Neural progenitor cell (in vitro differentiated cells): ENCODE data around the gene FASTKD3. TPM values are rescaled to one million over a fixed set of nuclear protein-coding genes. Genes with fewer than 3 reads are reported as not detected.
A peak's percentile ranks its signal among the peaks of the same experiment; 100 is the strongest.

Experiments
- DNase-seq: peaks from one replicate; pipeline ENCODE4 v3.0.0-alpha.2; 2016; ENCODE audit warnings: low spot score
- H2AFZ ChIP-seq: fragments of 200-600 bp; sonication (generic); replicated peaks from 2 replicates; pipeline ENCODE4 v1.6.1; 2016; ENCODE audit warnings: antibody characterized with exemption
- H3F3A ChIP-seq: fragments of 200-600 bp; sonication (generic); 2 replicates; pipeline ENCODE4 v1.6.1; 2016; ENCODE audit warnings: antibody characterized with exemption, low read depth
- H3K27ac ChIP-seq: fragments of 200-600 bp; sonication (generic); 2 replicates; pipeline ENCODE4 v1.5.1; 2016; ENCODE audit warnings: mild to moderate bottlenecking
- H3K27me3 ChIP-seq: fragments of 200-600 bp; sonication (generic); 2 replicates; pipeline ENCODE4 v1.6.1; 2016; ENCODE audit warnings: mild to moderate bottlenecking, moderate library complexity
- H3K36me3 ChIP-seq: fragments of 200-600 bp; sonication (generic); 2 replicates; pipeline ENCODE4 v1.5.1; 2016
- H3K4me1 ChIP-seq: fragments of 200-600 bp; sonication (generic); 2 replicates; pipeline ENCODE4 v1.6.1; 2016; ENCODE audit warnings: mixed run types
- H3K4me2 ChIP-seq: fragments of 200-600 bp; sonication (generic); 2 replicates; pipeline ENCODE4 v1.6.1; 2016
- H3K4me3 ChIP-seq: fragments of 200-600 bp; sonication (generic); 2 replicates; pipeline ENCODE4 v1.5.1; 2016
- H3K79me2 ChIP-seq: fragments of 200-600 bp; sonication (generic); 2 replicates; pipeline ENCODE4 v1.6.1; 2016; ENCODE audit warnings: low read depth
- H3K9ac ChIP-seq: fragments of 200-600 bp; sonication (generic); 2 replicates; pipeline ENCODE4 v1.6.1; 2016
- H3K9me3 ChIP-seq: fragments of 200-600 bp; sonication (generic); 2 replicates; pipeline ENCODE4 v1.5.1; 2016; ENCODE audit warnings: low read depth
- H4K20me1 ChIP-seq: fragments of 200-600 bp; sonication (generic); 2 replicates; pipeline ENCODE4 v1.6.1; 2016; ENCODE audit warnings: low read depth
- H3K27ac Mint-ChIP-seq: 3 replicates; pipeline ENCODE4 v1.8.0; 2021; ENCODE audit warnings: mixed read lengths
- H3K27me3 Mint-ChIP-seq: 2 replicates; pipeline ENCODE4 v1.8.0; 2022; ENCODE audit warnings: low read depth, mild to moderate bottlenecking, inconsistent platforms, moderate library complexity, mixed read lengths; ENCODE audit not compliant: insufficient read depth
- H3K36me3 Mint-ChIP-seq: 3 replicates; pipeline ENCODE4 v1.8.0; 2021; ENCODE audit warnings: mixed read lengths
- H3K4me1 Mint-ChIP-seq: 3 replicates; pipeline ENCODE4 v1.8.0; 2021; ENCODE audit warnings: mixed read lengths
- H3K4me3 Mint-ChIP-seq: 3 replicates; pipeline ENCODE4 v1.8.0; 2021; ENCODE audit warnings: mild to moderate bottlenecking, moderate library complexity, mixed read lengths
- H3K9me3 Mint-ChIP-seq: 3 replicates; pipeline ENCODE4 v1.8.0; 2020; ENCODE audit warnings: mixed read lengths
- CTCF ChIP-seq: fragments of 200-600 bp; sonication (generic); IDR thresholded peaks from 2 replicates; pipeline ENCODE4 v1.5.1; 2017; ENCODE audit warnings: antibody characterized with exemption, mild to moderate bottlenecking
- EZH2 ChIP-seq: fragments of 200-600 bp; sonication (generic); IDR thresholded peaks from 2 replicates; pipeline ENCODE4 v1.6.1; 2017; ENCODE audit warnings: antibody characterized with exemption, mild to moderate bottlenecking, moderate library complexity
- EZH2phosphoT487 ChIP-seq: fragments of 200-600 bp; sonication (generic); IDR thresholded peaks from 2 replicates; pipeline ENCODE4 v1.6.1; 2017; ENCODE audit warnings: antibody characterized with exemption
- total RNA-seq: library from RNA; depleted of rRNA; stranded (reverse); fragments of >200 nt; gene quantifications from 2 replicates; pipeline ENCODE4 v1.2.3, GENCODE V29; 2015; ENCODE audit warnings: low replicate concordance

The FASTKD3 gene
- total RNA-seq, 1 donor from 2014 or later, result 32.2 TPM

DNA sequence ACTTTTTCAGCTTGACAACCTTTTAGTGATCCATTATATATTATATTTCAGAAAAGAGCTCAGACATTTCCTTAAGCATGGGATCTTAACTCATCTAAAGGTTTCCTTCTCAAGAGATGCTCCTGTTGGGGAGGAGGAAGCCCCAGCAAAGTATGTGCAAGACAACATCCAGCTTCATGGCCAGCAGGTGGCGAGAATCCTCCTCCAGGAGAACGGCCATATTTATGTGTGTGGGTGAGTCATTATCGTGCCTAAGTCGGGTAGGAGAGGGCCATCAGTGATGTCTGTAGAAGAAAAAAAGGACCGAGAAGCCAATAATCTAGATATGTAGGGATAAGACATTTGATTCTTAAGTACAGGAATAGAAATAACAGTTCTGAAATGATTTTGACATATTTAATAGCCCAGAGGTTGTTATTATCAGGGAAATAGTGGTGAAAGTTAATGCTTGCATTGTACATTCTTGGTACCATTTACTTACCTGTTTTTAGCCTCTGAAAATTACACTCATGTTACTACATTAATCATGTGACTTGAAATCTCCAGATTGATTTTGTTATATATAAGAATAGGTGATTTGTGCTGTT, 28.3 kb upstream of the FASTKD3 start:
- H3K4me1 Mint-ChIP-seq, result peaks cover 2% of the 10 kb centered on the region

DNA sequence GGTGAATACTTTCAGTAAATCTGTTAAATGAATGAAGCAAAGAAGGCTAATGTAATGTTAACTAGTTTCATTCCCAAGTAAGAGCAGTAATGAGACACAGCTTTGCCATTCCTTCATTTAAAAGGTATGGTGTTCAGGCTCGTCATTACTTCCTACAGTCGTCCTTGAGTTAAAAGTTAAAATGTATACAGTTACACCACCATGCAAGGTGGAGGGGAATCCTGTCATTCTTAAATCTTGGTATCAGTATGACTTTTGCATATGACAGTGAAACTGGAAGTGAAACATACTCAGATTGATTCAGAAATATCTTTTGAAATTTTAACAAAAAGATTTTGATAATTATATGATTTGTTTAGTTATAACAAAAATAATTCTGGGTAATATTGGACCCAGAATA, 26.0 kb upstream of the FASTKD3 start:
- H3F3A ChIP-seq, result no peaks in the 10 kb centered on the region

More for the DNA sequence above, 28.3 kb upstream of the FASTKD3 start:
- Mint-ChIP-seq H3K4me3 (no peak overlapping the region), H3K27me3 (no peaks in the 10 kb centered on the region), H3K27ac (no peak overlapping the region), H3K9me3 (no peaks in the 10 kb centered on the region), H3K36me3 (peaks cover 36% of the 10 kb centered on the region)
- no peaks in the 10 kb centered on the region for H3K79me2 ChIP-seq
- no peak overlapping the region for H2AFZ ChIP-seq
- peaks cover 37% of the 10 kb centered on the region for H3K36me3 ChIP-seq
- no peak overlapping the region for H3K4me2 ChIP-seq
- H3K4me3 ChIP-seq, result no peak overlapping the region
- no peaks in the 10 kb centered on the region for H3K27me3 ChIP-seq
- no peaks in the 10 kb centered on the region for H3F3A ChIP-seq
- H4K20me1 ChIP-seq, result no peaks in the 10 kb centered on the region
- TF ChIP-seq EZH2phosphoT487, result no peak
- peak; percentile 64 for TF ChIP-seq CTCF
- no peak overlapping the region for H3K9ac ChIP-seq
- DNase-seq, result peak; percentile 42
- H3K9me3 ChIP-seq, result no peaks in the 10 kb centered on the region
- H3K27ac ChIP-seq, result no peak overlapping the region
- no peaks in the 10 kb centered on the region for H3K4me1 ChIP-seq

DNA sequence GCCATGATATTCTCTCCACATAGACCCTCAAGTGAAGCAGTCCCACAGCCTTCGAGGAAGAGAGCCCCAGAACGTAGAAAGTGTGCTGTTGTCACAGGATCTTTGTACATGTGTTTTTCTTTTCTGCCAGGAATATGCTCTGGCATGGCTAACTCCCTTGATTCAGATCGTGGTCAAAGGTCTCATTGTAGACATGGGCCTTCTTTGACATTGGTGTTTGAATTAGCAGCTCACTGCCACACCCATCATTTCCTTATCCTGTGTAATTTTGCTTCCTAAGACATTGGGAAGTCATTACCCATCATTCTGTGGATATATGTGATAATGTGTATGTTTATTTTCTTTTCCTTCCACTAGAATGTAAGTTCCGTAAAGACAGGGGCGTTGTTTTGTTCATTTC, 25.6 kb upstream of the FASTKD3 start:
- no peaks in the 10 kb centered on the region for H3K4me1 ChIP-seq
- no peak overlapping the region for H3K27ac ChIP-seq
- no peak overlapping the region for H2AFZ ChIP-seq
- TF ChIP-seq EZH2 (no peak), CTCF (no peak), EZH2phosphoT487 (no peak)
- no peak overlapping the region for H3K4me3 ChIP-seq
- Mint-ChIP-seq H3K27ac (no peak overlapping the region), H3K27me3 (no peaks in the 10 kb centered on the region), H3K9me3 (no peaks in the 10 kb centered on the region), H3K36me3 (peaks cover 37% of the 10 kb centered on the region), H3K4me1 (peaks cover 2% of the 10 kb centered on the region), H3K4me3 (no peak overlapping the region)
- DNase-seq, result no peak
- H4K20me1 ChIP-seq, result no peaks in the 10 kb centered on the region
- no peaks in the 10 kb centered on the region for H3F3A ChIP-seq
- no peaks in the 10 kb centered on the region for H3K79me2 ChIP-seq
- no peaks in the 10 kb centered on the region for H3K9me3 ChIP-seq
- no peak overlapping the region for H3K4me2 ChIP-seq
- H3K9ac ChIP-seq, result no peak overlapping the region
- H3K36me3 ChIP-seq, result peaks cover 25% of the 10 kb centered on the region
- H3K27me3 ChIP-seq, result no peaks in the 10 kb centered on the region

More for the DNA sequence above, 26.0 kb upstream of the FASTKD3 start:
- TF ChIP-seq EZH2, result no peak
- Mint-ChIP-seq H3K9me3 (no peaks in the 10 kb centered on the region), H3K27ac (no peak overlapping the region), H3K27me3 (no peaks in the 10 kb centered on the region), H3K4me1 (peaks cover 2% of the 10 kb centered on the region), H3K4me3 (no peak overlapping the region), H3K36me3 (peaks cover 38% of the 10 kb centered on the region)
- Histone ChIP-seq H3K27me3 (no peaks in the 10 kb centered on the region), H3K9ac (no peak overlapping the region), H3K36me3 (peaks cover 26% of the 10 kb centered on the region), H3K4me2 (no peak overlapping the region), H4K20me1 (no peaks in the 10 kb centered on the region), H3K27ac (no peak overlapping the region), H2AFZ (no peak overlapping the region), H3K4me1 (no peaks in the 10 kb centered on the region), H3K79me2 (no peaks in the 10 kb centered on the region), H3K4me3 (no peak overlapping the region), H3K9me3 (no peaks in the 10 kb centered on the region)
- no peak for DNase-seq

DNA sequence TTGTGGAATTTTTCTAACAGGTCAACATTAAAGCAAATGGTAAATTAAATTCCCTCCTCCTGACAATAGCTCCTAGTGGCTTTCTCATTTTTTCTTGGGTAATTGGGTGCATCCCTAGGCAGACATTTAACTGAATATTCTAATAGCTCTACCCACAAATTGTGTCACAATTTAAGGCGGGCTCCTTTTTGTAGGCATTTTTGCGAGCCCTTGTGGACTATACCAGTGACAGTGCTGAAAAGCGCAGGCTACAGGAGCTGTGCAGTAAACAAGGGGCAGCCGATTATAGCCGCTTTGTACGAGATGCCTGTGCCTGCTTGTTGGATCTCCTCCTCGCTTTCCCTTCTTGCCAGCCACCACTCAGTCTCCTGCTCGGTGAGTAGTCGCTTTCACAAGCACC, 20.1 kb upstream of the FASTKD3 start:
- TF ChIP-seq CTCF, result no peak
- no peak for TF ChIP-seq EZH2
- no peak for TF ChIP-seq EZH2phosphoT487
- no peaks in the 10 kb centered on the region for H3K27me3 Mint-ChIP-seq
- Histone ChIP-seq H3K9ac (no peak overlapping the region), H3K9me3 (no peaks in the 10 kb centered on the region), H3K79me2 (no peaks in the 10 kb centered on the region), H3K4me2 (no peak overlapping the region), H3K4me1 (no peaks in the 10 kb centered on the region), H4K20me1 (peaks cover 12% of the 10 kb centered on the region), H3K36me3 (peaks cover 17% of the 10 kb centered on the region), H2AFZ (no peak overlapping the region), H3F3A (no peaks in the 10 kb centered on the region), H3K4me3 (no peak overlapping the region), H3K27ac (no peak overlapping the region), H3K27me3 (no peaks in the 10 kb centered on the region)
- no peak overlapping the region for H3K27ac Mint-ChIP-seq
- H3K9me3 Mint-ChIP-seq, result no peaks in the 10 kb centered on the region
- H3K36me3 Mint-ChIP-seq, result peaks cover 19% of the 10 kb centered on the region
- DNase-seq, result no peak
- no peaks in the 10 kb centered on the region for H3K4me1 Mint-ChIP-seq
- no peak overlapping the region for H3K4me3 Mint-ChIP-seq
